GM19099 (cell line): Measurements from ENCODE around the gene COQ9.

Experiments used
- POLR2A ChIP-seq: IDR thresholded peaks from 3 replicates; pipeline ENCODE4 v1.6.1; 2011; ENCODE audit warnings: low read depth; ENCODE audit not compliant: insufficient read length; ENCODE audit errors: extremely low read depth

The COQ9 gene, protein sequence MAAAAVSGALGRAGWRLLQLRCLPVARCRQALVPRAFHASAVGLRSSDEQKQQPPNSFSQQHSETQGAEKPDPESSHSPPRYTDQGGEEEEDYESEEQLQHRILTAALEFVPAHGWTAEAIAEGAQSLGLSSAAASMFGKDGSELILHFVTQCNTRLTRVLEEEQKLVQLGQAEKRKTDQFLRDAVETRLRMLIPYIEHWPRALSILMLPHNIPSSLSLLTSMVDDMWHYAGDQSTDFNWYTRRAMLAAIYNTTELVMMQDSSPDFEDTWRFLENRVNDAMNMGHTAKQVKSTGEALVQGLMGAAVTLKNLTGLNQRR

DNA sequence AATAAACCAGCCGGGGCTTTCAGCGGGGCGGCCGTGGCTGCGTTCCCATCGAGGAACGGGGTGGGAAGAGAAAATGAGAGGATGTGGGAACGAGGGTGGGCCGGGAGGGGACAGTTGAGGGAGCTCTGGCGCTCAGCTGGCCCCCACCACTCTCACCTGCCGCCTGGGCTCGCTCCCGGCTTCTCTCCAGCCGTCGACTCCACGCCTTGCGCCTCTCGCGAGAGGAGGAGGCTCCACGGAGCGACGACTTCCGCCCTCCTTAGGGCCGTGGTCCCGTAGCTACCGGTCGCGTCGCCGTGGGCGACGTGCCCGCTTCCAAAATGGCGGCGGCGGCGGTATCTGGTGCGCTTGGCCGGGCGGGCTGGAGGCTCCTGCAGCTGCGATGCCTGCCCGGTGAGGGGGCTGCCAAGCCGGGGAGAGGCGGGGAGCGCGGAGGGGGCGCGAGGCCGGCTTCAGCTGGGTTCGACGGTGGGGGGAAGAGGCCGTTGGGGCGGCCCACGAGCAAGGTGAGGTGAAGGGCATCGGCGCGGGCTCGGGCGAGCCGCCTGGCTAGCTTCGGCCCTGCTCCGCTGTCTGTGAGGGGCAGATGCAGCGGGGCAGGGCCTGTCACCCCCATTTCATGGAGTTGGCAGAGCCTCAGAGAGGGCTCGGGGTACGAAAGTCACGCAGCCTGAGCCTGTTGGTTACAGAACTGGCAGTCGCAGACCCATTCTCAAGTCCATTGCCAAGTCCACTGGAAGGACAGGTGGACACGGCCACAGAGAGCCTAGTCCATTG is at the start of gene COQ9, which contains the start of gene CIAPIN1:
TSS of gene COQ9 (plus strand) at position 294 of the 777 bp plus-strand sequence. CDS start at position 321, 27 bp downstream.
TSS of gene CIAPIN1 (minus strand) at position 200 of the 777 bp plus-strand sequence. CDS start 6,457 bp downstream, outside the sequence.
- peak; percentile 93 for TF ChIP-seq POLR2A

DNA sequence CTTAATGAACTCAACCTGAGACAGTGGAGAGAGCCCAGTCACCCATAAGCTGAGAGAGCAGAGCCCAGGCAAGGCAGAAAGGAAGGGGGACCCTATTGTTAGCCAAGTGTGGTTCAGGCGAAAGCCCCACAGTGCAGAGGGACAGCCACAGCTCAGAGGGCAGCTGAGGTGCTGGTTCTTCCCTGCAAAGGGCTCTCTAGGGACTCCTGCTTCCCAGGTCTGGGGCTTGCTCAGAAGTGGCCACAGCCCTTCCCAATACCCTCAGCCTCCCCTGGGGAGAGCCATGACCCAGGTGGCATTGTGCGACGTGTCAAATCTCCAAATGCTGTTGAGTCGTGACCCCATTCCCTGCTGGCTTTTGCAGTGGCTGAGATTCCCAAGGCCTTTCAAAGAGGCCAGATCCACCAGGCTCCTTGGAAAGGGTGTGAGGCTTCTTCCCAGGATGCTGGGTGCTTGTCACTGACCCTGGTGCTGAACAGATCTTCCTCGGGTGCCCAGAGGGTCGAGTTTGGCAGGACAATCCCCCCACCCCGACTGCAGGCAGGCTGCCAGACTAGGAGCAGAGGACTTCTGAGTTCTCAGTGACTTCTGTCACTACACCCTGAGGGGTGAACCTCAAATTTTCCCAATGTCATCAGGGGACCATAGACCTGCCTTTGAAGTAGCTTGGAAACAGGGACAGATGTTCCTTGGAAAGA is 45.2 kb upstream of the COQ9 start:
- no peak for TF ChIP-seq POLR2A

GRCh38 chr16:57403965-57404817 is 43.1 kb upstream of the COQ9 start, which contains the start of gene CCL17:
TSS of gene CCL17 (plus strand) at chr16:57404767. CDS start at chr16:57413933, 9,166 bp downstream.
- TF ChIP-seq POLR2A, result no peak

GRCh38 chr16:57405097-57405496 is 42.2 kb upstream of the COQ9 start:
- no peak for TF ChIP-seq POLR2A

- TF ChIP-seq POLR2A, result no peak
Measured at GRCh38 chr16:57406881-57407280, 40.4 kb upstream of the COQ9 start.

DNA sequence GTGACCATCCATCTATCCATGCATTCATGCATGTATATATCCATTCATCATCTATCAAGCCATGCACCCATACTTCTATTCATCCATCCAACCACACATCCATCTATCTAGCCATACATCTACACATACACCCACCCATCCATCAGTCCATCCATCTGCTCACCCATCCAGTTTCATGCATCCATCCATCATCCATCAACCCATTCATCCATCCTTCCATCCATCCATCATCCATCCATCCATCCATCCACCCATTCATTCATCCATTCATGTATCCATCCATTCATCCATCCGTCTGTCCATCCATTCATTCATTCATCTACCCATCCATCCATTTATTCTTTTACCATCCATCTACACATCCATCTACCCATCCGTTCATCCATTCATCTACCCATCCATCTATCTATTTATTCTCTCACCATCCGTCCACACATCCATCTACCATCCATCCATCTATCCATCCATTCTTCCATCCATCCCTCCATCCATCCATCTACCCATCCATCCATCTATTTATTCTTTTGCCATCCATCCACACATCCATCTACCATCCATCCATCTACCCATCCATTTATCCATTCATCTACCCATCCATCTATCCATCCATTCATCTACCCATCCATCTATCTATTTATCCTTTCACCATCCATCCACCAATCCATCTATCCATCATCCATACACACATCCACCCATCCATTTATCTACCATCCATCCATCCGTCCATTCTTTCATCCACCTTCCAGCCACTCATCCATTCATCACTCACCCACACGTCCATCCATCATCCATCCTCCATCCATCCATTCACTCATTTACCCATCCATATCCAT is 39.5 kb upstream of the COQ9 start:
- TF ChIP-seq POLR2A, result no peak

GRCh38 chr16:57409065-57409464 is 38.2 kb upstream of the COQ9 start:
- no peak for TF ChIP-seq POLR2A

DNA sequence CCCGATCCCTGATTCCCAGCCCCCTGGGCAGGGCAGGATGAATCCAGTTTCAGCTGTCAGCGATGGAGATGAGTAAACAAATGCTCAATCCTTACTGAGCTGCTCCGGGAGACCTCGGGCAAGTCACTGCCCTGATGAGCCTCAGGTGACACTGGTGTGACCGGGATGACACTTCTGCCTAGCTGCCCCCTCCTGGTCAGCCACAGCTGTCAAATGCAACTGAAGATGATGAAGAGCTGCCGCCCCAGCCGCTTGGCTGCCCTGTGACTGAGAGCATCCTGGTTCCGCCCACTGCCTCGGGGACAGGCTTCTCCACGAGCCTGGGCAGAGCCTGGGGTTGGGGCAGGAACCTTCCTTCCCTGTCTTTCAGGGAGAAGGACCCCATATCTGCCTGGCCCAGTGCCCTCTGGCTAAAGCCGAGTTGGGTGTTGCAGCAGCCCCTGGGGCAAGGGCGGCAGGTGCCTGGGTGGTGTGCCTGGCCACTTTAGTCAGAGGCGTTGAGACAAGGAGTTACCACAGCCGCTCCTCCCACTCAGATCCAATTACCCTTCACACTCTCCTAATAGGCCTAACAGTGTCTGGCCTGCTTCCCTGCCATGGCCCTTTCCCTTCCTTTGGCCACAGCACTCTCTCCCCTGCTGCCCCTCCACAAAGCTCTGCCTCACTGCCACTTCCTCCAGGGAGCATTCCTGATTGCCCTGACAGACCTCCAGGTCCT is 37.2 kb upstream of the COQ9 start:
- no peak for TF ChIP-seq POLR2A

DNA sequence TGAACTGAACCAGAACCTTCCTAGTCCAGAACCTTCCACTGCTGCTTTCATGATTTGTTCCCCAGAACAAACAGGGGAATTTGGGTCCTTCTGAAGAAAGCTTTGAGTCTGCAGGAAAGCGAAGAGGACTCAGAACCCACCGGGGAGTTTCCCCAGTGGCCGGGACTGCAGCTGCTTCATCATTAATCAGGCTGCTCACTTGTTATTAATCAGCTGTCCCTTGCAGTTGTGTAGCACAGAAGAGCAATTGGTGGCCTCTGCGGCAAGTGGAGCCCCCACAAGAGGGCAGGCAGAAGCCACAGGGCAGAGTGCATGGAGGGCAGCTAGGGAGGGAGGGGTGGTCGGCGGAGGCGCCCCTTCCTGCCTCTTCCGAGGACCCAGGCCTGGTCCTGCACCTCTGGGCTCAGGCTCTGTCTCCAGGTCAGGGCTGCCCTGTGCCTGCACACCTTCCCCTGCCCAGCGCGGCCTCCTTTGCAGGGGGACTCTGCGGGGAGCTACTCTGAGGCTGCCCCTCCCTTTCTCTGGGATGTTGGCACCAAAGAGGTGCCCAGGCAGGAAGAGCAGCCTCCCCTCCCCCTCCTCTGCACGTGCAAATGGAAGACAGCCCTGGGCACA is 35.8 kb upstream of the COQ9 start:
- TF ChIP-seq POLR2A, result no peak

DNA sequence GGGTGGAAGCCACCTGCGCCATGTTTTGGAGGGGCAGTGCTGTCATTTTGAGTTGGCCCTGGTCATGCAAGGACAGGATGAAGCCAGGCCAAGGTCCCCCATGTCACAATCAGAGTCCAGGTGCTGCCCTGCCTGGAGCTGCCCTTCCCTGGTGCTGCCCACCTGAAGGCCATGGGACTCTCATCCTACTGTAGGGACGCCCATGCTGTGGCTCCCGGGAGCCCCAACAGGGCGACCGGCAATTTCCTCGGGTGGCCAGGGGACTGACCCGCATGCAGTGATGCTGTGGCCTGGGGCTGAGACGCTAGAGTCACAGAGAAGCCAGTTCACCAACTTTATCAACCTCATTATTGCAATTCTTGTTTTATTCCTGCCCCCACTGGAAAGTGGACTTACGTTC is 34.7 kb upstream of the COQ9 start:
- no peak for TF ChIP-seq POLR2A

DNA sequence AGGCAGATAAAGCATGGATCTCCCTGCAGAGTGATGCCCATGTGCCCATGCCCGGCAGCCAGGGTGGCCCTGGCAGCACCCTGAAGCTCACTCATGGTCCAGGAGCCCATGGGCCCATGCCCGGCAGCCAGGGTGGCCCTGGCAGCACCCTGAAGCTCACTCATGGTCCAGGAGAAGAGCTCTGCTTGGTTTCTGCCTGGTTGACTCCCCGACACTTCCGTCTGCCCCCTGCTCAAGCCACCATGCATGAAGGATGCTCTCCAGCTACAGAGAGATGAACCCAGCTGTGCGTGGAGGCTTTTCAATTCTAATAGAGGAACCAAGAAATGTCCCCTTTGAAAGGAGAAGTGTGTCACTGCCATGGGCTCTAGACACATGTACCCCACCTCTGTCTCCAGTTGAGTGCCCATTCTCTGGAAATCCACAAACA is 34.0 kb upstream of the COQ9 start:
- TF ChIP-seq POLR2A, result no peak

DNA sequence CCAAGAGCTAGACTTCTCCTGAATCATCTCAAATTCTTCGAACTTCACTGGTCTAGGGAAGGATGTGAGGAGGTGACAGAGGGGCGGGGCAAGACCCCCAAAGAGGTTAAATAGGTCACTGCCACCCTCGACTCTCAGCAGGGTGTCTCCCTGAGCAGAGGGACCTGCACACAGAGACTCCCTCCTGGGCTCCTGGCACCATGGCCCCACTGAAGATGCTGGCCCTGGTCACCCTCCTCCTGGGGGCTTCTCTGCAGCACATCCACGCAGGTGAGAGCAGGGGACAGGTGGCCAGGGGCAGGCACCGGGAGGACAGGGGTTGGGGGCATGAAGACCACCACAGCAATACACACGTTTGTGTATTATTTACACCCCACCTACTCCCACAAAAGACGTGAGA is 33.5 kb upstream of the COQ9 start:
- no peak for TF ChIP-seq POLR2A
